ENCODE results near the gene PIANP. TPM values are rescaled to one million over a fixed set of nuclear protein-coding genes. Genes with fewer than 3 reads are reported as not detected.

Gene PIANP
- total RNA-seq, 1 experiment from 2014 or later = not detected

- Mint-ChIP-seq H3K27me3 (ENCODE audit: unreplicated experiment) (peaks cover 10% of the 10 kb centered on the region), H3K4me1 (ENCODE audit: low read depth, unreplicated experiment) (no peaks in the 10 kb centered on the region), H3K27ac (ENCODE audit: unreplicated experiment) (peak within 1 kb of the TSS; percentile 60), H3K4me3 (ENCODE audit: low read depth, unreplicated experiment) (no peak within 1 kb of the TSS), H3K9me3 (ENCODE audit: low read depth, unreplicated experiment) (peaks cover 6% of the 10 kb centered on the region), H3K36me3 (ENCODE audit: insufficient read depth, unreplicated experiment) (peaks cover 25% of the 10 kb centered on the region)
- intact Hi-C loops (cut with micrococcal nuclease; ENCODE audit: unreplicated experiment) = no loop called here
- TF ChIP-seq, protein P1, sequence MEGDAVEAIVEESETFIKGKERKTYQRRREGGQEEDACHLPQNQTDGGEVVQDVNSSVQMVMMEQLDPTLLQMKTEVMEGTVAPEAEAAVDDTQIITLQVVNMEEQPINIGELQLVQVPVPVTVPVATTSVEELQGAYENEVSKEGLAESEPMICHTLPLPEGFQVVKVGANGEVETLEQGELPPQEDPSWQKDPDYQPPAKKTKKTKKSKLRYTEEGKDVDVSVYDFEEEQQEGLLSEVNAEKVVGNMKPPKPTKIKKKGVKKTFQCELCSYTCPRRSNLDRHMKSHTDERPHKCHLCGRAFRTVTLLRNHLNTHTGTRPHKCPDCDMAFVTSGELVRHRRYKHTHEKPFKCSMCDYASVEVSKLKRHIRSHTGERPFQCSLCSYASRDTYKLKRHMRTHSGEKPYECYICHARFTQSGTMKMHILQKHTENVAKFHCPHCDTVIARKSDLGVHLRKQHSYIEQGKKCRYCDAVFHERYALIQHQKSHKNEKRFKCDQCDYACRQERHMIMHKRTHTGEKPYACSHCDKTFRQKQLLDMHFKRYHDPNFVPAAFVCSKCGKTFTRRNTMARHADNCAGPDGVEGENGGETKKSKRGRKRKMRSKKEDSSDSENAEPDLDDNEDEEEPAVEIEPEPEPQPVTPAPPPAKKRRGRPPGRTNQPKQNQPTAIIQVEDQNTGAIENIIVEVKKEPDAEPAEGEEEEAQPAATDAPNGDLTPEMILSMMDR (IDR thresholded peaks at IDR 0.05; ENCODE audit: unreplicated experiment) = no peak
- no TSS peak for BruUV-seq (replicated peaks)
- DNase-seq = no peak
- CTCF ChIA-PET = no interaction called here
Observed at GRCh38 chr12:6647083-6647604, 53.5 kb downstream of the PIANP start, which contains the start of gene ACRBP. ACRBP (minus strand) TSS chr12:6647432; CDS start chr12:6647366, 66 bp downstream.

DNA sequence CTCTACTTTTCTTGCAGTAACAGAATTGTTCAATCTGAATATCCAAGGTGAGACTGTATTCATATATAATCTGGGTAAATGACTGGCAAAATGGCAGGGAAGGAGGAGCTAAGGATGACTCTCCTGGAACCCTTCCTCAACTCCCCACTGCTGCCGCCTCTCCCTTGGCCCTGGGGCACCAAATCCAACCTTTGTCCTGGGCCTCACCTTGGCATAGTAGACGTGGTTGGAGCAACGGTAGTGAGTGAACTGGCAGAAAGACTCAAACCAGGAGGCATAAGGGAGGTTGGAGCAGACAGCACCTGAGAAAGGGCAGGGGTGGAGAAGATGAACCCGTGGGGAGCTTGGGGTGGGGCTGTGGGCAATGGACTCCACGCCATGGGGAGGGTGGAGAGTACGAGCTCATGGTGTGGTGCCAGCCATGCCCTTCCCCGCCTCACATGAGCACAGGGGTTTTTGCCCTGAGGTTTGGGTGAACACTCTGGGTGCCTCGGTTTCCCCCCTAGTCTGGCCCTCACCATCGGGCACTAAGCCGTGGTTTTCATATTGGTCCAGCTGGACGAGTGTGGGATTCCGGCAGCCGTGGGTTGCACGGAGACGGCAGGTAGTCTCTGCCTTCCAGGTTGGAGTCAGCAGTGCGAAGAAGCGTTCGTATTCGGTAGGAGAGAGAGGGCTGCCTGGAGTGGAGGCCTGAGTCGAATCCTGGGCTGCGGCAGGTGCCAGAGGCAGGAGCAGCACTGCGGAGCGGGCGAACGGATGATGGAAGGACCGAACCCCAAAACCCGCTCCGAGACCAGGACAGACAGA is 54.1 kb downstream of the PIANP start:
- H3K27me3 Mint-ChIP-seq (ENCODE audit: unreplicated experiment) = peaks cover 16% of the 10 kb centered on the region
- CTCF ChIA-PET = no interaction called here
- TF ChIP-seq, protein P1 (IDR thresholded peaks at IDR 0.05; ENCODE audit: unreplicated experiment) = no peak
- intact Hi-C loops (cut with micrococcal nuclease; ENCODE audit: unreplicated experiment) = no loop called here
- no peak for DNase-seq
- H3K9me3 Mint-ChIP-seq (ENCODE audit: low read depth, unreplicated experiment) = peaks cover 6% of the 10 kb centered on the region
- peak overlapping the region; percentile 60 for H3K27ac Mint-ChIP-seq (ENCODE audit: unreplicated experiment)
- H3K4me3 Mint-ChIP-seq (ENCODE audit: low read depth, unreplicated experiment) = no peak overlapping the region
- H3K4me1 Mint-ChIP-seq (ENCODE audit: low read depth, unreplicated experiment) = no peaks in the 10 kb centered on the region
- BruUV-seq (replicated peaks) = no TSS peak
- H3K36me3 Mint-ChIP-seq (ENCODE audit: insufficient read depth, unreplicated experiment) = peaks cover 21% of the 10 kb centered on the region

DNA sequence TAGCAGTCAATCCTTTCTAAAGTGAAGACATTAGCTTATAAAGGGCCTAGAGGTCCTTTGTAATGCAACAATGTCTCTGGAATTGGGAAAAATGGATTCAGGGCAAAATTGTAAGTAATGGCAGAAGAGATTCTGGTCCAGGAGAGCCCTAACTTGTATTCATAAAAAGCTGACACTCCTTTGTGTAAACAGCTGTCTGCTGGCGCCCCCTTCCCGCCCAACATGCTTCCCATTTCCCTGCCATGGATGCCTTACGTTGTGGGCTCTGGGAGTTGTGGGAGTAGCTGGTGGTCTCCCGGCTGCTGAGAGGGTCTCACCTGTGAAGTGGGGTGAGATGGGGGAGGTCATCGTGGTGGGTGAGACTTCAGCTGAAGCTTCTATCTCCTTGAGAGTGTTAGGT is 55.7 kb downstream of the PIANP start:
- no peak for DNase-seq
- TF ChIP-seq, protein P1 (IDR thresholded peaks at IDR 0.05; ENCODE audit: unreplicated experiment) = no peak
- Mint-ChIP-seq H3K27me3 (ENCODE audit: unreplicated experiment) (peaks cover 29% of the 10 kb centered on the region), H3K9me3 (ENCODE audit: low read depth, unreplicated experiment) (peaks cover 6% of the 10 kb centered on the region), H3K27ac (ENCODE audit: unreplicated experiment) (no peak overlapping the region), H3K4me3 (ENCODE audit: low read depth, unreplicated experiment) (no peak overlapping the region), H3K4me1 (ENCODE audit: low read depth, unreplicated experiment) (no peaks in the 10 kb centered on the region), H3K36me3 (ENCODE audit: insufficient read depth, unreplicated experiment) (peaks cover 21% of the 10 kb centered on the region)
- intact Hi-C loops (cut with micrococcal nuclease; ENCODE audit: unreplicated experiment) = no loop called here
- BruUV-seq (replicated peaks) = no TSS peak
- CTCF ChIA-PET = no interaction called here

- peaks cover 6% of the 10 kb centered on the region for H3K9me3 Mint-ChIP-seq (ENCODE audit: low read depth, unreplicated experiment)
- H3K36me3 Mint-ChIP-seq (ENCODE audit: insufficient read depth, unreplicated experiment) = peaks cover 21% of the 10 kb centered on the region
- CTCF ChIA-PET = no interaction called here
Observed at GRCh38 chr12:6644257-6644596, 56.4 kb downstream of the PIANP start.

More at GRCh38 chr12:6644257-6644596, 56.4 kb downstream of the PIANP start:
- no peak overlapping the region for H3K27ac Mint-ChIP-seq (ENCODE audit: unreplicated experiment)
- no peaks in the 10 kb centered on the region for H3K4me1 Mint-ChIP-seq (ENCODE audit: low read depth, unreplicated experiment)
- no TSS peak for BruUV-seq (replicated peaks)
- peaks cover 29% of the 10 kb centered on the region for H3K27me3 Mint-ChIP-seq (ENCODE audit: unreplicated experiment)
- TF ChIP-seq, protein P1 (IDR thresholded peaks at IDR 0.05; ENCODE audit: unreplicated experiment) = no peak
- DNase-seq = no peak
- intact Hi-C loops (cut with micrococcal nuclease; ENCODE audit: unreplicated experiment) = no loop called here
- H3K4me3 Mint-ChIP-seq (ENCODE audit: low read depth, unreplicated experiment) = no peak overlapping the region

Other genes with a start within 250 kb of the PIANP start
- 28.0 and 32.7 TPM in 2 replicates for gene TAPBPL, start 248.8 kb downstream of the PIANP start, total RNA-seq (2022)
- gene VAMP1, start 230.1 kb downstream of the PIANP start, total RNA-seq (2022) = 5.0 and 7.4 TPM in 2 replicates
- gene MRPL51, start 207.6 kb downstream of the PIANP start, total RNA-seq (2022) = 213 and 220 TPM in 2 replicates
- gene NCAPD2, start 206.7 kb downstream of the PIANP start, total RNA-seq (2022) = 78.0 and 94.7 TPM in 2 replicates
- gene GAPDH, start 166.3 kb downstream of the PIANP start, total RNA-seq (2022) = 2,412 and 2,552 TPM in 2 replicates
- gene IFFO1, start 144.8 kb downstream of the PIANP start, total RNA-seq (2022) = 0.76 and 1.0 TPM in 2 replicates
- gene NOP2, start 132.5 kb downstream of the PIANP start, total RNA-seq (2022) = 86.1 and 88.5 TPM in 2 replicates
- gene CHD4, start 93.4 kb downstream of the PIANP start, total RNA-seq (2022) = 164 and 165 TPM in 2 replicates
- 2.5 and 3.2 TPM in 2 replicates for gene LPAR5, start 64.9 kb downstream of the PIANP start, total RNA-seq (2022)
- 2.9 and 4.1 TPM in 2 replicates for gene ACRBP, start 53.4 kb downstream of the PIANP start, total RNA-seq (2022)
- gene ING4, start 37.7 kb downstream of the PIANP start, total RNA-seq (2022) = 24.9 and 26.6 TPM in 2 replicates
- 64.9 and 68.5 TPM in 2 replicates for gene ZNF384, start 11.4 kb downstream of the PIANP start, total RNA-seq (2022)
- 47.3 and 55.3 TPM in 2 replicates for gene COPS7A, start 23.2 kb upstream of the PIANP start, total RNA-seq (2022)
- 176 and 183 TPM in 2 replicates for gene MLF2, start 52.3 kb upstream of the PIANP start, total RNA-seq (2022)
- gene PTMS, start 65.5 kb upstream of the PIANP start, total RNA-seq (2022) = 53.5 and 62.9 TPM in 2 replicates
- gene LAG3, start 71.7 kb upstream of the PIANP start, total RNA-seq (2022) = 0.34 TPM in 1 of 2 replicates, not detected in the other
- gene CD4, start 88.7 kb upstream of the PIANP start, total RNA-seq (2022) = not detected in 2 replicates
- not detected in 2 replicates for gene GPR162, start 121.0 kb upstream of the PIANP start, total RNA-seq (2022)
- gene P3H3, start 127.6 kb upstream of the PIANP start, total RNA-seq (2022) = 0.45 and 0.56 TPM in 2 replicates
- gene GNB3, start 140.1 kb upstream of the PIANP start, total RNA-seq (2022) = not detected in 2 replicates
- gene CDCA3, start 150.5 kb upstream of the PIANP start, total RNA-seq (2022) = 47.9 and 57.1 TPM in 2 replicates
- 126 and 128 TPM in 2 replicates for gene USP5, start 151.3 kb upstream of the PIANP start, total RNA-seq (2022)
- 608 and 639 TPM in 2 replicates for gene TPI1, start 166.7 kb upstream of the PIANP start, total RNA-seq (2022)
- 18.0 and 21.5 TPM in 2 replicates for gene SPSB2, start 172.5 kb upstream of the PIANP start, total RNA-seq (2022)
- 6.0 and 8.3 TPM in 2 replicates for gene LRRC23, start 204.0 kb upstream of the PIANP start, total RNA-seq (2022)
- 14.5 and 16.1 TPM in 2 replicates for gene ENO2, start 213.8 kb upstream of the PIANP start, total RNA-seq (2022)
- 59.9 and 62.0 TPM in 2 replicates for gene ATN1, start 227.1 kb upstream of the PIANP start, total RNA-seq (2022)
- not detected in 2 replicates for gene RNU7-1, start 243.0 kb upstream of the PIANP start, total RNA-seq (2022)
- 96.7 and 103 TPM in 2 replicates for gene C12orf57, start 243.2 kb upstream of the PIANP start, total RNA-seq (2022)